ENCODE measurements around the gene MARCO.

GRCh38 chr2:118987886-118988285, 45.9 kb downstream of the MARCO start:
- TF ChIP-seq CTCF (IDR thresholded peaks at IDR 0.05) (no peak), POLR2A (IDR thresholded peaks at IDR 0.05) (no peak), POLR2AphosphoS5 (IDR thresholded peaks at IDR 0.05; ENCODE audit: insufficient read depth in 1 of 2, low read depth in 1 of 2) (no peak)

All from vagina (tissue), 2 donors.